GM12878 (cell line): ENCODE results near the gene ZDBF2. TPM values are rescaled to one million over a fixed set of nuclear protein-coding genes. Genes with fewer than 3 reads are reported as not detected.

ENCODE experiments used
- ATAC-seq: fragments of 200-7000 bp; cut with Tn5 transposase; 3 replicates; pipeline ENCODE4 v1.9.1; 2020; ENCODE audit warnings: mild to moderate bottlenecking, moderate library complexity
- BruUV-seq: library from RNA; stranded (reverse); fragments of 400-500 nt; replicated peaks from 2 replicates; lab custom pipeline; 2021; lab: Mats Ljungman, UMichigan
- CTCF ChIA-PET: fragments of 300-600 bp; sonication (Branson Sonifier 250); formaldehyde crosslinking; extraction: SDS; loops from one replicate; lab custom pipeline; 2021; ENCODE audit warnings: inconsistent platforms; lab: Yijun Ruan, JAX
- POLR2A ChIA-PET: fragments of 350-600 bp; formaldehyde crosslinking; extraction: SDS; loops from one replicate; lab custom pipeline; 2021; ENCODE audit warnings: inconsistent platforms; lab: Charles Lee
- RAD21 ChIA-PET: fragments of 300-600 bp; sonication (Branson Sonifier 250); formaldehyde crosslinking; loops from one replicate; lab custom pipeline; 2023; ENCODE audit warnings: antibody characterized with exemption; ENCODE audit not compliant: unreplicated experiment; lab: Charles Lee
- SMC1A ChIA-PET: fragments of 300-600 bp; sonication (Branson Sonifier 250); formaldehyde crosslinking; loops from one replicate; lab custom pipeline; 2023; ENCODE audit not compliant: unreplicated experiment, uncharacterized antibody; lab: Charles Lee
- DNase-seq: peaks from one replicate; pipeline ENCODE4 v3.0.0-alpha.2; 2011; ENCODE audit warnings: low read depth, low spot score
- FAIRE-seq: peaks from 3 replicates; lab custom pipeline; 2011; peaks lifted over from hg19 to GRCh38; lab: Jason Lieb, UNC
- H2AFZ ChIP-seq: 2 replicates; pipeline ENCODE4 v1.6.0; 2011; ENCODE audit warnings: low read depth, low read length, control low read depth; ENCODE audit not compliant: control insufficient read depth
- H3K27ac ChIP-seq: 2 replicates; pipeline ENCODE4 v1.5.1; 2011; ENCODE audit warnings: control low read depth; ENCODE audit not compliant: control insufficient read depth, insufficient read depth
- H3K27me3 ChIP-seq, 2 experiments: replicated peaks in 1 of 2; 2 replicates each; pipeline versions ENCODE4 v1.6.0 to v1.6.1; 2011; ENCODE audit warnings: low read length in 1 of 2; ENCODE audit not compliant: control insufficient read depth in 2 of 2, insufficient read depth in 2 of 2
- H3K36me3 ChIP-seq, 2 experiments: 2 replicates each; pipeline ENCODE4 v1.5.1; 2011; ENCODE audit warnings: low read length in 1 of 2; ENCODE audit not compliant: control insufficient read depth in 2 of 2, insufficient read depth in 2 of 2
- H3K4me1 ChIP-seq: 2 replicates; pipeline ENCODE4 v1.6.1; 2011; ENCODE audit warnings: mild to moderate bottlenecking, low read length, moderate library complexity, mixed read lengths; ENCODE audit not compliant: control insufficient read depth, insufficient read depth
- H3K4me2 ChIP-seq: 2 replicates; pipeline ENCODE4 v1.6.0; 2011; ENCODE audit warnings: control low read depth; ENCODE audit not compliant: control insufficient read depth, insufficient read depth
- H3K4me3 ChIP-seq: fragments of 200-600 bp; sonication (generic); 2 replicates; pipeline ENCODE4 v1.5.1; 2016
- H3K79me2 ChIP-seq: 2 replicates; pipeline ENCODE4 v1.6.0; 2011; ENCODE audit warnings: low read length; ENCODE audit not compliant: control insufficient read depth, insufficient read depth
- H3K9ac ChIP-seq: 2 replicates; pipeline ENCODE4 v1.8.0; 2011; ENCODE audit warnings: low read length, control low read depth, mixed read lengths; ENCODE audit not compliant: control insufficient read depth, insufficient read depth
- H3K9me3 ChIP-seq: replicated peaks from 3 replicates; pipeline ENCODE4 v1.5.1; 2011; ENCODE audit warnings: mild to moderate bottlenecking, low read length; ENCODE audit not compliant: control insufficient read depth, insufficient read depth
- H4K20me1 ChIP-seq: 2 replicates; pipeline ENCODE4 v1.6.0; 2011; ENCODE audit not compliant: control insufficient read depth, insufficient read depth
- CBX3 ChIP-seq: fragments of 200-600 bp; sonication (generic); IDR thresholded peaks from 2 replicates; pipeline ENCODE4 v1.6.1; 2016; ENCODE audit warnings: low read depth, borderline replicate concordance
- E2F8 ChIP-seq: fragments of 450-650 bp; IDR thresholded peaks from 2 replicates; pipeline ENCODE4 v1.6.1; 2018; ENCODE audit warnings: mild to moderate bottlenecking, low read depth, moderate library complexity; ENCODE audit not compliant: partially characterized antibody
- HDGF ChIP-seq: fragments of 450-650 bp; IDR thresholded peaks from 2 replicates; pipeline ENCODE4 v1.6.1; 2016; ENCODE audit warnings: antibody characterized with exemption
- RB1 ChIP-seq: fragments of 450-650 bp; formaldehyde crosslinking; IDR thresholded peaks from 2 replicates; pipeline ENCODE4 v1.6.1; 2017; ENCODE audit warnings: mild to moderate bottlenecking, borderline replicate concordance
- RELA ChIP-seq: fragments of 450-650 bp; IDR thresholded peaks from 2 replicates; pipeline ENCODE4 v1.8.0; 2014; ENCODE audit warnings: borderline replicate concordance; ENCODE audit not compliant: partially characterized antibody
- RELB ChIP-seq: fragments of 450-650 bp; IDR thresholded peaks from 2 replicates; pipeline ENCODE4 v1.6.1; 2017; ENCODE audit warnings: low read depth, mild to moderate bottlenecking, moderate library complexity
- SMAD5 ChIP-seq: IDR thresholded peaks from 2 replicates; pipeline ENCODE4 v1.6.1; 2016; ENCODE audit warnings: antibody characterized with exemption, low read depth
- ZNF274 ChIP-seq: IDR thresholded peaks from one replicate; pipeline ENCODE4 v1.8.0; 2011; ENCODE audit not compliant: insufficient read length, insufficient read depth
- WGBS: methylation state at CpG from one replicate; pipeline ENCODE4 v1.1.6; 2016; ENCODE audit warnings: low lambda C conversion rate; ENCODE audit not compliant: insufficient replicate concordance, insufficient coverage; ENCODE audit errors: missing lambda C conversion rate; 5-methylcytosine and 5-hydroxymethylcytosine counted together
- in situ Hi-C: fragments of 300-500 bp; cut with MboI; formaldehyde crosslinking; loops from 9 replicates; pipeline ENCODE4 v1.14.3; 2018; ENCODE audit warnings: mixed read lengths
- intact Hi-C: fragments of 100-400 bp; cut with micrococcal nuclease; formaldehyde crosslinking; loops from one replicate; pipeline ENCODE4 v1.14.2; 2022; ENCODE audit not compliant: unreplicated experiment
- polyA plus RNA-seq, 11 experiments: library from polyadenylated mRNA; depleted of rRNA in 4 of 11; unstranded in 6 of 11; stranded (reverse) in 5 of 11; fragments of >200 nt; fragmentation: Nextera tagmentation in 4 of 11; fragmentation: Illumina TruSeq in 1 of 11; extraction: Ambion mirVana in 4 of 11; extraction: Trizol in 1 of 11; gene quantifications; 1 replicate in 1 of 11; 2 replicates in 10 of 11; pipeline versions ENCODE4 v1.2.1 to v1.2.3, GENCODE V29; 2011 to 2016; ENCODE audit warnings: inconsistent platforms in 2 of 11, missing spikeins in 2 of 11, low read depth in 1 of 11
- total RNA-seq, 4 experiments: library from RNA; depleted of rRNA in 3 of 4; stranded (reverse); fragments of >200 nt in 3 of 4; fragmentation: Illumina TruSeq in 1 of 4; extraction: Trizol in 1 of 4; gene quantifications; 2 replicates each; pipeline versions ENCODE4 v1.2.1 to v1.2.3, GENCODE V29; 2013 to 2021

ZDBF2 gene
- total and polyA plus RNA-seq, 10 of the 15 experiments (the other 5 are each of a cell fraction or from before 2014, with no cell fraction given) = 0.60 to 21.1 (median 4.2) TPM

- TF ChIP-seq HDGF = no peak
These were observed 35.3 kb upstream of the ZDBF2 start (continued) for GRCh38 chr2:206239157-206239556.

- H4K20me1 ChIP-seq = no peaks in the 10 kb centered on the region
- intact Hi-C loops (loop anchor here (10.0 kb wide), 1 partner anchor 236 kb away; no protein-coding TSS in a partner anchor), in situ Hi-C loops (no loop called here)
- no peaks in the 10 kb centered on the region for H3K36me3 ChIP-seq
- H3K27me3 ChIP-seq = no peaks in the 10 kb centered on the region
- H3K4me3 ChIP-seq = no peak overlapping the region
- no peaks in the 10 kb centered on the region for H3K79me2 ChIP-seq
- TF ChIP-seq ZNF274 (no peak), RB1 (no peak), RELB (no peak), RELA (no peak), SMAD5 (no peak), E2F8 (no peak), CBX3 (no peak)
- H3K4me1 ChIP-seq = peaks cover 4% of the 10 kb centered on the region
- 35% methylated on average over 3 of the region's 3 CpGs for WGBS
- no peak overlapping the region for H2AFZ ChIP-seq
- CTCF ChIA-PET = no interaction called here
- FAIRE-seq (no peak), DNase-seq (no peak), ATAC-seq (no peak)
- POLR2A ChIA-PET = no interaction called here
- SMC1A ChIA-PET = no interaction called here
- H3K4me2 ChIP-seq = no peak overlapping the region
- no peaks in the 10 kb centered on the region for H3K9me3 ChIP-seq
- no TSS peak for BruUV-seq
- no peak overlapping the region for H3K27ac ChIP-seq
- no peak overlapping the region for H3K9ac ChIP-seq
- RAD21 ChIA-PET = no interaction called here
These were observed 34.1 kb upstream of the ZDBF2 start for GRCh38 chr2:206240327-206240726.
